H9 (cell line): ENCODE measurements around the gene ADIG. TPM values are rescaled to one million over a fixed set of nuclear protein-coding genes. Genes with fewer than 3 reads are reported as not detected.

Experiments used
- DNase-seq: peaks from one replicate; pipeline ENCODE4 v3.0.0-alpha.2; 2017
- H2AFZ ChIP-seq: one replicate; pipeline ENCODE4 v1.6.1; 2013; ENCODE audit warnings: mild to moderate bottlenecking, low read length, control low read depth, moderate library complexity
- H2AK5ac ChIP-seq: 2 replicates; pipeline ENCODE4 v1.6.1; 2013; ENCODE audit warnings: low read length, control low read depth, mixed read lengths; ENCODE audit not compliant: insufficient read length
- H2BK120ac ChIP-seq: one replicate; pipeline ENCODE4 v1.6.1; 2013; ENCODE audit warnings: low read depth, mild to moderate bottlenecking, low read length, control low read depth, inconsistent platforms; ENCODE audit not compliant: poor library complexity, severe bottlenecking
- H2BK12ac ChIP-seq: 2 replicates; pipeline ENCODE4 v1.6.1; 2013; ENCODE audit warnings: low read length, control low read depth, mixed read lengths, low read depth; ENCODE audit not compliant: insufficient read length
- H2BK15ac ChIP-seq: 2 replicates; pipeline ENCODE4 v1.6.1; 2013; ENCODE audit warnings: low read depth, low read length, control low read depth
- H2BK20ac ChIP-seq: one replicate; pipeline ENCODE4 v1.6.1; 2013; ENCODE audit warnings: low read depth, mild to moderate bottlenecking, low read length, control low read depth, inconsistent platforms; ENCODE audit not compliant: poor library complexity, severe bottlenecking
- H2BK5ac ChIP-seq: 2 replicates; pipeline ENCODE4 v1.6.1; 2013; ENCODE audit warnings: low read length, control low read depth, mixed read lengths; ENCODE audit not compliant: insufficient read length
- H3K14ac ChIP-seq: 2 replicates; pipeline ENCODE4 v1.6.1; 2013; ENCODE audit warnings: low read length, control low read depth; ENCODE audit not compliant: insufficient read depth
- H3K18ac ChIP-seq: 2 replicates; pipeline ENCODE4 v1.6.1; 2013; ENCODE audit warnings: low read depth, mild to moderate bottlenecking, mixed read lengths, low read length, control low read depth; ENCODE audit not compliant: insufficient read length
- H3K23ac ChIP-seq: 2 replicates; pipeline ENCODE4 v1.6.1; 2013; ENCODE audit warnings: low read length, control low read depth, mixed read lengths, low read depth; ENCODE audit not compliant: insufficient read length
- H3K23me2 ChIP-seq: 2 replicates; pipeline ENCODE4 v1.6.1; 2013; ENCODE audit warnings: low read depth, mild to moderate bottlenecking, mixed read lengths, low read length, control low read depth; ENCODE audit not compliant: insufficient read length, poor library complexity, severe bottlenecking
- H3K27ac ChIP-seq: 2 replicates; pipeline ENCODE4 v1.5.1; 2013; ENCODE audit warnings: low read length, control low read depth, mixed read lengths, low read depth; ENCODE audit not compliant: insufficient read length
- H3K27me3 ChIP-seq: 2 replicates; pipeline ENCODE4 v1.6.1; 2013; ENCODE audit warnings: low read length, control low read depth, inconsistent platforms; ENCODE audit not compliant: insufficient read depth
- H3K4ac ChIP-seq: 2 replicates; pipeline ENCODE4 v1.6.1; 2013; ENCODE audit warnings: low read depth, mild to moderate bottlenecking, control low read depth, inconsistent platforms, low read length, moderate library complexity
- H3K4me1 ChIP-seq: 2 replicates; pipeline ENCODE4 v1.6.1; 2013; ENCODE audit warnings: low read length, control low read depth, inconsistent platforms; ENCODE audit not compliant: insufficient read depth
- H3K4me2 ChIP-seq: 2 replicates; pipeline ENCODE4 v1.6.1; 2013; ENCODE audit warnings: low read length, control low read depth, mixed read lengths; ENCODE audit not compliant: insufficient read length, insufficient read depth
- H3K56ac ChIP-seq: 2 replicates; pipeline ENCODE4 v1.6.1; 2013; ENCODE audit warnings: low read depth, mild to moderate bottlenecking, mixed read lengths, low read length, control low read depth; ENCODE audit not compliant: insufficient read length
- H3K79me1 ChIP-seq: 2 replicates; pipeline ENCODE4 v1.6.1; 2013; ENCODE audit warnings: low read depth, mild to moderate bottlenecking, moderate library complexity, low read length, control low read depth, inconsistent platforms; ENCODE audit not compliant: insufficient read depth, poor library complexity, severe bottlenecking
- H3K79me2 ChIP-seq: 2 replicates; pipeline ENCODE4 v1.6.1; 2013; ENCODE audit warnings: low read length, control low read depth, inconsistent platforms; ENCODE audit not compliant: insufficient read depth
- H3K9ac ChIP-seq: 2 replicates; pipeline ENCODE4 v1.6.1; 2013; ENCODE audit warnings: low read length, control low read depth, mixed read lengths; ENCODE audit not compliant: insufficient read length; ENCODE audit errors: extremely low read depth
- H3K9me3 ChIP-seq: one replicate; pipeline ENCODE4 v1.6.1; 2013; ENCODE audit warnings: low read depth, low read length, inconsistent platforms; ENCODE audit not compliant: control insufficient read depth
- H3T11ph ChIP-seq: one replicate; pipeline ENCODE4 v1.6.1; 2013; ENCODE audit warnings: mild to moderate bottlenecking, low read length, control low read depth, inconsistent platforms
- H4K20me1 ChIP-seq: one replicate; pipeline ENCODE4 v1.6.1; 2013; ENCODE audit not compliant: control insufficient read depth, insufficient read length, insufficient read depth
- H4K5ac ChIP-seq: 2 replicates; pipeline ENCODE4 v1.6.1; 2013; ENCODE audit warnings: low read depth, mild to moderate bottlenecking, mixed read lengths, low read length, control low read depth; ENCODE audit not compliant: insufficient read length
- H4K8ac ChIP-seq: replicated peaks from 2 replicates; pipeline ENCODE4 v1.6.1; 2013; ENCODE audit warnings: low read length, control low read depth, mixed read lengths, low read depth; ENCODE audit not compliant: insufficient read length
- H4K91ac ChIP-seq: 2 replicates; pipeline ENCODE4 v1.6.1; 2013; ENCODE audit warnings: low read depth, mild to moderate bottlenecking, moderate library complexity, mixed read lengths, low read length, control low read depth; ENCODE audit not compliant: insufficient read length
- H3K27ac Mint-ChIP-seq, 3 experiments: 2 replicates in 2 of 3; 3 replicates in 1 of 3; pipeline ENCODE4 v1.8.0; 2020 to 2021; ENCODE audit warnings: mixed read lengths in 3 of 3, mild to moderate bottlenecking in 1 of 3, moderate library complexity in 1 of 3
- H3K27me3 Mint-ChIP-seq: 2 replicates; pipeline ENCODE4 v1.8.0; 2021; ENCODE audit warnings: low read depth, mild to moderate bottlenecking, moderate library complexity, mixed read lengths
- H3K36me3 Mint-ChIP-seq, 3 experiments: 2 replicates in 2 of 3; 3 replicates in 1 of 3; pipeline ENCODE4 v1.8.0; 2020 to 2021; ENCODE audit warnings: low read depth in 3 of 3, mixed read lengths in 3 of 3; ENCODE audit not compliant: insufficient read depth in 1 of 3
- H3K4me1 Mint-ChIP-seq, 2 experiments: 2 replicates each; pipeline ENCODE4 v1.8.0; 2020; ENCODE audit warnings: mixed read lengths in 2 of 2
- H3K4me3 Mint-ChIP-seq, 2 experiments: 2 replicates in 1 of 2; 3 replicates in 1 of 2; pipeline ENCODE4 v1.8.0; 2020 to 2021; ENCODE audit warnings: mild to moderate bottlenecking in 2 of 2, mixed read lengths in 2 of 2, moderate library complexity in 1 of 2
- H3K9me3 Mint-ChIP-seq, 2 experiments: 2 replicates in 1 of 2; 3 replicates in 1 of 2; pipeline ENCODE4 v1.8.0; 2020; ENCODE audit warnings: mild to moderate bottlenecking in 2 of 2, mixed read lengths in 2 of 2, moderate library complexity in 1 of 2
- CTCF ChIP-seq: fragments of 200-600 bp; sonication (generic); conservative IDR thresholded peaks from 3 replicates; pipeline ENCODE4 v1.8.0; 2021; ENCODE audit warnings: antibody characterized with exemption, mild to moderate bottlenecking
- WGBS: extraction: QIAGEN DNeasy Blood & Tissue Kit; methylation state at CpG from one replicate; pipeline ENCODE4 v1.1.7; 2013; ENCODE audit warnings: missing lambda C conversion rate, low lambda C conversion rate, mixed read lengths; ENCODE audit not compliant: insufficient read length; ENCODE audit errors: extremely low coverage; 5-methylcytosine and 5-hydroxymethylcytosine counted together
- total RNA-seq: library from RNA; stranded (reverse); gene quantifications from 2 replicates; pipeline ENCODE4 v1.2.1, GENCODE V29; 2021

ADIG gene
- total RNA-seq, 1 experiment from 2014 or later = not detected

- H3K79me2 ChIP-seq = no peaks in the 10 kb centered on the region
- H3K4me2 ChIP-seq = no peak overlapping the region
- H3K4me3 Mint-ChIP-seq = no peak overlapping the region
- no peaks in the 10 kb centered on the region for H3K79me1 ChIP-seq
- no peaks in the 10 kb centered on the region for H3K9me3 Mint-ChIP-seq
- H3K23me2 ChIP-seq = no peaks in the 10 kb centered on the region
- H2AFZ ChIP-seq = no peak overlapping the region
- H3K14ac ChIP-seq = no peak overlapping the region
- no peak overlapping the region for H3K27ac ChIP-seq
- no peak overlapping the region for H4K5ac ChIP-seq
- H3K4me1 ChIP-seq = no peaks in the 10 kb centered on the region
- DNase-seq = no peak
- H2BK20ac ChIP-seq = no peak overlapping the region
- H4K8ac ChIP-seq = no peak overlapping the region
- no peak overlapping the region for H2AK5ac ChIP-seq
- no peak overlapping the region for H3T11ph ChIP-seq
- H3K27me3 Mint-ChIP-seq = no peaks in the 10 kb centered on the region
- peaks cover 13 to 28% (median 25%) of the 10 kb centered on the region in 3 experiments; a peak in 6 of 7 replicates for H3K36me3 Mint-ChIP-seq
- no peak for TF ChIP-seq CTCF
- no peak overlapping the region for H3K18ac ChIP-seq
- H3K9ac ChIP-seq = no peak overlapping the region
- H4K91ac ChIP-seq = no peak overlapping the region
- no peak overlapping the region for H2BK5ac ChIP-seq
- H2BK15ac ChIP-seq = no peak overlapping the region
- no peak overlapping the region for H3K4ac ChIP-seq
- H2BK120ac ChIP-seq = no peak overlapping the region
- H3K4me1 Mint-ChIP-seq = no peaks in the 10 kb centered on the region; a peak in 1 of 4 replicates
- no peaks in the 10 kb centered on the region for H3K9me3 ChIP-seq
- H3K23ac ChIP-seq = no peak overlapping the region
- no peaks in the 10 kb centered on the region for H4K20me1 ChIP-seq
- H3K56ac ChIP-seq = no peak overlapping the region
- no peak overlapping the region for H3K27ac Mint-ChIP-seq
- WGBS = 100% methylated on average over 1 of the region's 2 CpGs
- H3K27me3 ChIP-seq = no peaks in the 10 kb centered on the region
- H2BK12ac ChIP-seq = no peak overlapping the region
Measured at GRCh38 chr20:38554986-38555385, 26.0 kb upstream of the ADIG start.
